ENCODE results near the gene NALCN. TPM values are rescaled to one million over a fixed set of nuclear protein-coding genes. Genes with fewer than 3 reads are reported as not detected.

NALCN gene
- total and polyA plus RNA-seq, 2 of the 8 experiments (the other 6 are each of a cell fraction or from before 2014, with no cell fraction given), result 0.26 to 0.54 TPM

DNA sequence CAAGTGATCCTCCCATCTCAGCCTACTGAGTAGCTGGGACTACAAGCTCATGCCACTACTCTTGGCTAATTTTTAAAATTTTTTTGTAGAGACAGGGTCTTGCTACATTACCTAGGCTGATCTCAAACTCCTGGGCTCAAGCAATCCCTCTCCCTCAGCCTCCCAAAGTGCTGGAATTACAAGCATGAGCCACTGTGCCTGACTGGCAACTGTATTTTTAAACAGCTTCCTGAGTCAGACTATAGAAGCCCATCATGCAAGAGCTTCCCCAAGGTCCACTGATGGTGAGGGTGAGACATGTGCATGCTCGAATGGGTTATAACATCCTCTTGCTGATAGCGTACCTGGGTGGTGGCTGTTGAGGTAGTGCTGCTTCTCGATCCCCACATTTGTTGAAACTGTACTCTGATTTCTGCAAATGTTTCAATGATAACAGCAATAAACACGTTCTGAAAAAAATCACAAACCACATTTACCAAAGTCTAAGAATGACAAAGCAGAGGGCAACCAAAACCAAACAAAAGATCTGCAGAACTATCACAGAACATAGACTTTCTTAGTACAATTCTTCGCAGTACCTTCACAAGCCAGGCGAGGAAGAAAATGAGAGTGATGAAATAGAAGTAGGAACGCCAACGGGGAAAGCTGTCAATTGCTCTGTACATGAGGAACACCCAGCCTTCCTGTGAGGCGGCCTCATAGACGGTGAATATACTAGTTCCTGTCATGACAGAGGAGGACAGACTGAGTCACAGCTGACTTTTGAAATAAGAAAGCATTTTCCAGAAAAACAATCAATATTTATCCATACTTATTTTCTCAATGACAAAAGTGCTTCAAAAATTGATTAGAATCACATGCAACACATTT lies 124.4 kb downstream of the NALCN start:
- no peak for FAIRE-seq
- Histone ChIP-seq H3K9ac (replicated peaks in 1 of 4; ENCODE audit: extremely low read depth in 1 of 4, low read depth in 3 of 4, low read length in 3 of 4) (no peak overlapping the region), H2BK12ac (ENCODE audit: low read depth, low read length) (no peak overlapping the region), H4K91ac (replicated peaks; ENCODE audit: insufficient read length, low read length) (no peak overlapping the region), H3K56ac (replicated peaks; ENCODE audit: insufficient read length, low read depth, low read length) (no peak overlapping the region), H2AK5ac (ENCODE audit: low read depth, low read length) (no peak overlapping the region), H3K4ac (replicated peaks; ENCODE audit: insufficient read length, low read depth, low read length) (no peak overlapping the region), H3K27me3 (replicated peaks in 1 of 4; ENCODE audit: control insufficient read depth in 3 of 4, extremely low read depth in 1 of 4, insufficient read depth in 3 of 4, low read length in 3 of 4) (no peaks in the 10 kb centered on the region), H2BK20ac (ENCODE audit: low read length) (no peak overlapping the region), H3K4me2 (ENCODE audit: insufficient read depth in 1 of 2, low read depth in 2 of 2, low read length in 2 of 2) (no peak overlapping the region), H3K18ac (ENCODE audit: extremely low read depth, low read length) (no peak overlapping the region), H3K79me1 (ENCODE audit: low read depth, low read length) (no peaks in the 10 kb centered on the region), H3K4me1 (replicated peaks in 1 of 4; ENCODE audit: control insufficient read depth in 3 of 4, insufficient read depth in 4 of 4, low read length in 3 of 4) (no peaks in the 10 kb centered on the region), H4K5ac (ENCODE audit: insufficient read length, low read depth, low read length) (no peak overlapping the region), H4K20me1 (replicated peaks in 1 of 2; ENCODE audit: control insufficient read depth in 1 of 2, insufficient read depth in 2 of 2, low read length in 2 of 2) (no peaks in the 10 kb centered on the region), H3K14ac (ENCODE audit: insufficient read length) (no peak overlapping the region), H3K36me3 (ENCODE audit: control insufficient read depth in 2 of 4, insufficient read depth in 4 of 4, low read length in 3 of 4) (no peaks in the 10 kb centered on the region), H2AFZ (ENCODE audit: low read length) (no peak overlapping the region), H3K27ac (ENCODE audit: low read depth, low read length) (no peak overlapping the region), H2BK120ac (replicated peaks; ENCODE audit: low read depth, low read length) (no peak overlapping the region), H3K4me3 (ENCODE audit: extremely low read depth in 1 of 4, insufficient read depth in 2 of 4, low read depth in 3 of 4, low read length in 4 of 4) (no peak overlapping the region), H3K23ac (ENCODE audit: insufficient read length) (no peak overlapping the region), H3K79me2 (ENCODE audit: control insufficient read depth in 1 of 2, insufficient read depth in 2 of 2, low read length in 2 of 2) (no peaks in the 10 kb centered on the region), H3K9me3 (ENCODE audit: insufficient read depth in 2 of 2, low read depth in 1 of 2, low read length in 1 of 2) (no peaks in the 10 kb centered on the region), H3K23me2 (ENCODE audit: low read depth, low read length) (no peaks in the 10 kb centered on the region), H4K8ac (ENCODE audit: extremely low read depth, insufficient read depth, low read length) (no peak overlapping the region), H2BK5ac (ENCODE audit: low read depth, low read length) (no peak overlapping the region), H2BK15ac (ENCODE audit: low read length) (no peak overlapping the region)
- WGBS, 2 experiments (ENCODE audit: extremely low coverage in 1 of 2, insufficient coverage in 1 of 2, insufficient read length in 1 of 2, insufficient replicate concordance in 2 of 2, low coverage in 1 of 2, low lambda C conversion rate in 2 of 2, missing lambda C conversion rate in 1 of 2), result 91% methylated on average over 10 of the region's 10 CpGs; no CpG with 5 or more reads in 1 of the 2 experiments
- no peak for DNase-seq (ENCODE audit: low read depth in 1 of 2, low spot score in 2 of 2)
- POLR2A ChIA-PET (ENCODE audit: partially characterized antibody), result no interaction called here
- CTCF ChIA-PET (ENCODE audit: partially characterized antibody), result interaction anchor here (1.1 to 1.2 kb wide), 3 partner anchors 11 to 183 kb away, joined by 3 read pairs; no protein-coding TSS in a partner anchor
- TF ChIP-seq MAFK (IDR thresholded peaks at IDR 0.05; ENCODE audit: low read depth, low read length) (no peak), HDAC2 (IDR thresholded peaks at IDR 0.05; ENCODE audit: borderline replicate concordance in 1 of 2, low read depth in 2 of 2, low read length in 2 of 2) (no peak), BRCA1 (IDR thresholded peaks at IDR 0.05; ENCODE audit: low read depth, low read length) (no peak), POLR2AphosphoS5 (IDR thresholded peaks at IDR 0.05; ENCODE audit: low read depth, low read length) (no peak), JUND (IDR thresholded peaks at IDR 0.05; ENCODE audit: low read length) (no peak), SP2 (IDR thresholded peaks at IDR 0.05; ENCODE audit: low read length) (no peak), RFX5 (IDR thresholded peaks at IDR 0.05; ENCODE audit: borderline replicate concordance, low read depth, low read length) (no peak), CHD1 (IDR thresholded peaks at IDR 0.05; ENCODE audit: low read depth, low read length) (no peak), CBX5 (IDR thresholded peaks at IDR 0.05; ENCODE audit: low read depth, low read length) (no peak), GABPA (IDR thresholded peaks at IDR 0.05; ENCODE audit: borderline replicate concordance, insufficient read depth, low read length) (no peak), CTBP2 (IDR thresholded peaks at IDR 0.05; ENCODE audit: borderline replicate concordance, insufficient read depth, insufficient read length, low read length) (no peak), NRF1 (IDR thresholded peaks at IDR 0.05; ENCODE audit: low read depth, low read length) (no peak)

All from H1 (cell line).